HCT116 (cell line): ENCODE data around the gene CLIC5.

Experiments used
- POLR2A ChIP-seq: IDR thresholded peaks from 2 replicates; pipeline ENCODE4 v1.7.0; 2011; ENCODE audit warnings: borderline replicate concordance; ENCODE audit not compliant: insufficient read depth, insufficient read length; ENCODE audit errors: extremely low read depth
- TF ChIP-seq, protein P1 (sequence below), 3 experiments: fragments of 200-600 bp in 1 of 3; sonication (generic) in 1 of 3; IDR thresholded peaks in 2 of 3; conservative IDR thresholded peaks in 1 of 3; 2 replicates each; pipeline ENCODE4 v1.5.1; 2012 to 2017; ENCODE audit warnings: low read depth in 2 of 3, low read length in 2 of 3, antibody characterized with exemption in 1 of 3, borderline replicate concordance in 1 of 3, control low read depth in 1 of 3, mild to moderate bottlenecking in 1 of 3, mixed read lengths in 1 of 3, mixed run types in 1 of 3, moderate library complexity in 1 of 3; ENCODE audit not compliant: insufficient read depth in 1 of 3
- TF ChIP-seq, protein P2 (sequence below): IDR thresholded peaks from 2 replicates; pipeline ENCODE4 v1.6.1; 2011; ENCODE audit warnings: mild to moderate bottlenecking, low read length, moderate library complexity; ENCODE audit not compliant: insufficient replicate concordance; ENCODE audit errors: extremely low read depth

DNA sequence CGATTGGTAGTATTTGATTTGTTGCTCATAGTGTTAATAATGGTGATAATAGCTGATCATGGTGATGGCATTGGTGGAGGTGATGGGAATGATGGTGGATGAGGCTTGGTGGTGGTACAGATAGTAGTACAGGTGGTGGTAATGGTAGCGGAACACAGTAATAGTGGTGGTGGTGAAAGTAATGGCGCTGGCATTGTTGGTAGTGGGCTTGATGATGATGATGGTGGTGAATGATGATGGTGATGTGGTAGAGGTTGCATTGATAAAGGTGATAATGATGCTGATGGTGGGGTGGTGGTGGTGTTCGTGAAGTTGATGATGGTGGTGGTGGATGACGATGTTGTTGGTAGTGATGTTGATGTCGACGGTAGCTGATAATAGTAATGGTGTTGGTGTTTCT is 24.6 kb upstream of the CLIC5 start:
- TF ChIP-seq, protein P1, sequence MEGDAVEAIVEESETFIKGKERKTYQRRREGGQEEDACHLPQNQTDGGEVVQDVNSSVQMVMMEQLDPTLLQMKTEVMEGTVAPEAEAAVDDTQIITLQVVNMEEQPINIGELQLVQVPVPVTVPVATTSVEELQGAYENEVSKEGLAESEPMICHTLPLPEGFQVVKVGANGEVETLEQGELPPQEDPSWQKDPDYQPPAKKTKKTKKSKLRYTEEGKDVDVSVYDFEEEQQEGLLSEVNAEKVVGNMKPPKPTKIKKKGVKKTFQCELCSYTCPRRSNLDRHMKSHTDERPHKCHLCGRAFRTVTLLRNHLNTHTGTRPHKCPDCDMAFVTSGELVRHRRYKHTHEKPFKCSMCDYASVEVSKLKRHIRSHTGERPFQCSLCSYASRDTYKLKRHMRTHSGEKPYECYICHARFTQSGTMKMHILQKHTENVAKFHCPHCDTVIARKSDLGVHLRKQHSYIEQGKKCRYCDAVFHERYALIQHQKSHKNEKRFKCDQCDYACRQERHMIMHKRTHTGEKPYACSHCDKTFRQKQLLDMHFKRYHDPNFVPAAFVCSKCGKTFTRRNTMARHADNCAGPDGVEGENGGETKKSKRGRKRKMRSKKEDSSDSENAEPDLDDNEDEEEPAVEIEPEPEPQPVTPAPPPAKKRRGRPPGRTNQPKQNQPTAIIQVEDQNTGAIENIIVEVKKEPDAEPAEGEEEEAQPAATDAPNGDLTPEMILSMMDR (IDR thresholded peaks at IDR 0.05 in 2 of 3, conservative IDR thresholded peaks at IDR 0.05 in 1 of 3; ENCODE audit: borderline replicate concordance in 1 of 3, insufficient read depth in 1 of 3, low read depth in 2 of 3, low read length in 2 of 3) = no peak
- no peak for TF ChIP-seq POLR2A
- TF ChIP-seq, protein P2, sequence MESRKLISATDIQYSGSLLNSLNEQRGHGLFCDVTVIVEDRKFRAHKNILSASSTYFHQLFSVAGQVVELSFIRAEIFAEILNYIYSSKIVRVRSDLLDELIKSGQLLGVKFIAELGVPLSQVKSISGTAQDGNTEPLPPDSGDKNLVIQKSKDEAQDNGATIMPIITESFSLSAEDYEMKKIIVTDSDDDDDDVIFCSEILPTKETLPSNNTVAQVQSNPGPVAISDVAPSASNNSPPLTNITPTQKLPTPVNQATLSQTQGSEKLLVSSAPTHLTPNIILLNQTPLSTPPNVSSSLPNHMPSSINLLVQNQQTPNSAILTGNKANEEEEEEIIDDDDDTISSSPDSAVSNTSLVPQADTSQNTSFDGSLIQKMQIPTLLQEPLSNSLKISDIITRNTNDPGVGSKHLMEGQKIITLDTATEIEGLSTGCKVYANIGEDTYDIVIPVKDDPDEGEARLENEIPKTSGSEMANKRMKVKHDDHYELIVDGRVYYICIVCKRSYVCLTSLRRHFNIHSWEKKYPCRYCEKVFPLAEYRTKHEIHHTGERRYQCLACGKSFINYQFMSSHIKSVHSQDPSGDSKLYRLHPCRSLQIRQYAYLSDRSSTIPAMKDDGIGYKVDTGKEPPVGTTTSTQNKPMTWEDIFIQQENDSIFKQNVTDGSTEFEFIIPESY = no peak
